Neural crest cell (in vitro differentiated cells): ENCODE results near the gene UTS2R. TPM values are rescaled to one million over a fixed set of nuclear protein-coding genes. Genes with fewer than 3 reads are reported as not detected.
"Not testable (repeated sequence)": the region's sequence is repeated elsewhere in the genome, so short reads cannot be mapped to it uniquely, and the experiment has no call there.

Experiments used
- DNase-seq: peaks from one replicate; pipeline ENCODE4 v3.0.0; 2021; ENCODE audit warnings: low read depth, mixed read lengths, low spot score
- H3K27ac Mint-ChIP-seq: one replicate; pipeline ENCODE4 v1.8.0; 2021; ENCODE audit warnings: mild to moderate bottlenecking, mixed read lengths; ENCODE audit not compliant: unreplicated experiment
- H3K27me3 Mint-ChIP-seq: 2 replicates; pipeline ENCODE4 v1.8.0; 2021; ENCODE audit warnings: low read depth, mild to moderate bottlenecking, mixed read lengths
- H3K36me3 Mint-ChIP-seq: 2 replicates; pipeline ENCODE4 v1.8.0; 2021; ENCODE audit warnings: low read depth, mild to moderate bottlenecking, mixed read lengths
- H3K4me1 Mint-ChIP-seq: 2 replicates; pipeline ENCODE4 v1.8.0; 2021; ENCODE audit warnings: mixed read lengths
- H3K4me3 Mint-ChIP-seq: one replicate; pipeline ENCODE4 v1.8.0; 2021; ENCODE audit warnings: mild to moderate bottlenecking, mixed read lengths
- H3K9me3 Mint-ChIP-seq: 2 replicates; pipeline ENCODE4 v1.8.0; 2021; ENCODE audit warnings: mixed read lengths
- CTCF ChIP-seq: fragments of 200-600 bp; sonication (generic); conservative IDR thresholded peaks from 2 replicates; pipeline ENCODE4 v1.5.0; 2021; ENCODE audit warnings: antibody characterized with exemption, mild to moderate bottlenecking
- total RNA-seq: library from RNA; stranded (reverse); gene quantifications from 2 replicates; pipeline ENCODE4 v1.2.1, GENCODE V29; 2021

UTS2R gene
- total RNA-seq, 1 donor from 2014 or later, result not detected

- no peak for DNase-seq
- no peaks in the 10 kb centered on the region for H3K36me3 Mint-ChIP-seq
- no peak overlapping the region for H3K27ac Mint-ChIP-seq
- no peak for TF ChIP-seq CTCF
- peaks cover 38% of the 10 kb centered on the region for H3K27me3 Mint-ChIP-seq
- peaks cover 3% of the 10 kb centered on the region for H3K9me3 Mint-ChIP-seq
- peaks cover 23% of the 10 kb centered on the region for H3K4me1 Mint-ChIP-seq
- H3K4me3 Mint-ChIP-seq, result peak overlapping the region; percentile 61
Observed at GRCh38 chr17:82370471-82371332, 863 bp upstream of the UTS2R start.

- H3K36me3 Mint-ChIP-seq, result no peaks in the 10 kb centered on the region
- DNase-seq, result no peak
- no peak for TF ChIP-seq CTCF
- peak overlapping the region; percentile 47 for H3K4me3 Mint-ChIP-seq
- no peak overlapping the region for H3K27ac Mint-ChIP-seq
- peaks cover 3% of the 10 kb centered on the region for H3K9me3 Mint-ChIP-seq
- H3K4me1 Mint-ChIP-seq, result peaks cover 25% of the 10 kb centered on the region
- H3K27me3 Mint-ChIP-seq, result peaks cover 38% of the 10 kb centered on the region
Observed at GRCh38 chr17:82372249-82373071, 895 bp downstream of the UTS2R start.

GRCh38 chr17:82373072-82373452 lies 1.5 kb downstream of the UTS2R start:
- Mint-ChIP-seq H3K4me3 (peak overlapping the region; percentile 47), H3K4me1 (peaks cover 19% of the 10 kb centered on the region), H3K27me3 (peaks cover 36% of the 10 kb centered on the region)
- H3K9me3 Mint-ChIP-seq, DNase-seq, H3K36me3 Mint-ChIP-seq, H3K27ac Mint-ChIP-seq: not testable (repeated sequence)

GRCh38 chr17:82373731-82374625 lies 2.4 kb downstream of the UTS2R start:
- Mint-ChIP-seq H3K4me1 (peaks cover 17% of the 10 kb centered on the region), H3K27me3 (peaks cover 37% of the 10 kb centered on the region), H3K4me3 (peak overlapping the region; percentile 2), H3K27ac (no peak overlapping the region), H3K9me3 (no peaks in the 10 kb centered on the region), H3K36me3 (no peaks in the 10 kb centered on the region)
- TF ChIP-seq CTCF, result no peak
- no peak for DNase-seq

- Mint-ChIP-seq H3K9me3 (no peaks in the 10 kb centered on the region), H3K27ac (no peak overlapping the region), H3K4me1 (peaks cover 17% of the 10 kb centered on the region), H3K4me3 (no peak overlapping the region), H3K36me3 (no peaks in the 10 kb centered on the region), H3K27me3 (peaks cover 32% of the 10 kb centered on the region)
- TF ChIP-seq CTCF, result no peak
- no peak for DNase-seq
Observed at GRCh38 chr17:82374626-82375331, 3.2 kb downstream of the UTS2R start.
